ENCODE measurements around the gene TECPR1. TPM values are rescaled to one million over a fixed set of nuclear protein-coding genes. Genes with fewer than 3 reads are reported as not detected.

Gene TECPR1
- total and polyA plus RNA-seq, 9 donors, result 4.2 to 28.1 (median 21.4) TPM

GRCh38 chr7:98251231-98251600 lies 816 bp downstream of the TECPR1 start:
- H3K4me1 ChIP-seq (ENCODE audit: insufficient read depth), result peaks cover 10% of the 10 kb centered on the region
- H3K27ac ChIP-seq, result no peak overlapping the region
- WGBS, 3 donors, result 39 to 42% (median 41%) methylated on average over 9 of the region's 9 CpGs
- DNase-seq, result no peak
- H3K27me3 ChIP-seq, result no peaks in the 10 kb centered on the region
- H3K4me3 ChIP-seq, result peak overlapping the region; percentile 85
- no peaks in the 10 kb centered on the region for H3K36me3 ChIP-seq
- TF ChIP-seq POLR2A (IDR thresholded peaks at IDR 0.05) (no peak), CTCF (IDR thresholded peaks at IDR 0.05) (no peak), EP300 (IDR thresholded peaks at IDR 0.05) (no peak)
- intact Hi-C loops (cut with DNase I), result no loop called here
- H3K9me3 ChIP-seq, result no peaks in the 10 kb centered on the region

- Histone ChIP-seq H3K27ac (no peak overlapping the region), H3K4me1 (ENCODE audit: insufficient read depth) (peaks cover 10% of the 10 kb centered on the region)
- WGBS, 3 donors, result 76 to 84% (median 84%) methylated on average over 3 of the region's 3 CpGs
Measured at GRCh38 chr7:98250789-98251188, 1.2 kb downstream of the TECPR1 start.

GRCh38 chr7:98249106-98249505 lies 2.9 kb downstream of the TECPR1 start:
- Histone ChIP-seq H3K9me3 (no peaks in the 10 kb centered on the region), H3K4me1 (ENCODE audit: insufficient read depth) (peaks cover 10% of the 10 kb centered on the region), H3K27me3 (no peaks in the 10 kb centered on the region), H3K27ac (no peak overlapping the region), H3K36me3 (no peaks in the 10 kb centered on the region), H3K4me3 (no peak overlapping the region)
- DNase-seq, result no peak
- TF ChIP-seq EP300 (IDR thresholded peaks at IDR 0.05) (no peak), CTCF (IDR thresholded peaks at IDR 0.05) (no peak), POLR2A (IDR thresholded peaks at IDR 0.05) (no peak)
- 70 to 83% (median 78%) methylated on average over 6 of the region's 6 CpGs for WGBS, 3 donors
- intact Hi-C loops (cut with DNase I), result no loop called here

More at GRCh38 chr7:98250789-98251188, 1.2 kb downstream of the TECPR1 start:
- TF ChIP-seq EP300 (IDR thresholded peaks at IDR 0.05), result no peak
- no peak for TF ChIP-seq POLR2A (IDR thresholded peaks at IDR 0.05)
- no peak for TF ChIP-seq CTCF (IDR thresholded peaks at IDR 0.05)
- no peaks in the 10 kb centered on the region for H3K36me3 ChIP-seq
- intact Hi-C loops (cut with DNase I), result no loop called here
- no peak overlapping the region for H3K4me3 ChIP-seq
- no peaks in the 10 kb centered on the region for H3K9me3 ChIP-seq
- H3K27me3 ChIP-seq, result no peaks in the 10 kb centered on the region
- DNase-seq, result no peak

- no peak for DNase-seq
- Histone ChIP-seq H3K27me3 (no peaks in the 10 kb centered on the region), H3K4me3 (no peak overlapping the region), H3K4me1 (ENCODE audit: insufficient read depth) (peaks cover 10% of the 10 kb centered on the region), H3K36me3 (no peaks in the 10 kb centered on the region), H3K9me3 (no peaks in the 10 kb centered on the region), H3K27ac (no peak overlapping the region)
- intact Hi-C loops (cut with DNase I), result no loop called here
- TF ChIP-seq POLR2A (IDR thresholded peaks at IDR 0.05) (no peak), CTCF (IDR thresholded peaks at IDR 0.05) (no peak), EP300 (IDR thresholded peaks at IDR 0.05) (no peak)
- WGBS, 3 donors, result 93 to 95% (median 94%) methylated on average over 12 of the region's 12 CpGs
Measured at GRCh38 chr7:98248156-98248555, 3.9 kb downstream of the TECPR1 start.
